ENCODE data around the gene MLC1. TPM values are rescaled to one million over a fixed set of nuclear protein-coding genes. Genes with fewer than 3 reads are reported as not detected.

Gene MLC1
- total RNA-seq, 1 donor from 2014 or later, result not detected

DNA sequence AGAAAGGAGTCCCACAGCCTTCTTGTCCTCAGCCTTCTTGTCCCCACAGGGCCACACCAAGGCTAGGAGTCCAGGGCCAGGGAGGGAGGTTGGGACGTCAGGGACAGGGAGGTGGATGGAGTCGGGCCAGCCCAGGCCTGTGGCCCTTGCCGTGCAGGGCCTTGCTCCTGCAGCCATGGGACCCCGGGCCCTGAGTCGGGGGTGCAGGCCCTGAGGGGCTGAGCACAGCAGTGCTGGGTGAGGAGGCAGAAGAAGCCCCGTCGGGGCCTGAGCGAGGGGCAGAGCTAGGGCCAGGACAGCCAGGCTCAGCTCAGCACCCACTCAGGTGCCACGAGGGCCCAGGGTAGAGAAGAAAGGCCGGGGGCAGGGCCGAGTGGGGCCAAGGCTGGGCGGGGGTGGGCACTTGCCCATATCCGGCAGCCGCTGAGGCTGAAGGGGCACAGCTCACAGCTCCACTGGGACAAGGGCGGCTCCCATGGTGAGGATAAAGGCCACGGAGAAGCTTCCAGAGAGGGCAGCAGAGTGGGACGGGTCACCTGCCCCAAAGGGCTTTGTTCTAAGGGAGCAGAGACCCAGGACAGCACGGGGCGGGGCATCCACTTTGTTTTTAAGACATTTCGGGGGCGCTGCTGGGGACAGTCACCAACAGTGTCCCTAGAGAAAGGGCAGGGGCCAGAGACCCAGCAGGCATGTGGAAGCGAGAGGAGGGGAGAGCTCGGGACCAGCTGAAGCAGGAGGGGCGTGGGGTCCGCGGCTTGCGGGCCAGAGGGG is 3.6 kb downstream of the MLC1 start:
- Mint-ChIP-seq H3K36me3 (no peaks in the 10 kb centered on the region), H3K27me3 (peaks cover 8% of the 10 kb centered on the region), H3K4me1 (ENCODE audit: unreplicated experiment) (peaks cover 12% of the 10 kb centered on the region), H3K27ac (no peak overlapping the region), H3K4me3 (no peak overlapping the region), H3K9me3 (no peaks in the 10 kb centered on the region)
- no peak for DNase-seq (ENCODE audit: extremely low spot score, unreplicated experiment)
- TF ChIP-seq, protein P1, sequence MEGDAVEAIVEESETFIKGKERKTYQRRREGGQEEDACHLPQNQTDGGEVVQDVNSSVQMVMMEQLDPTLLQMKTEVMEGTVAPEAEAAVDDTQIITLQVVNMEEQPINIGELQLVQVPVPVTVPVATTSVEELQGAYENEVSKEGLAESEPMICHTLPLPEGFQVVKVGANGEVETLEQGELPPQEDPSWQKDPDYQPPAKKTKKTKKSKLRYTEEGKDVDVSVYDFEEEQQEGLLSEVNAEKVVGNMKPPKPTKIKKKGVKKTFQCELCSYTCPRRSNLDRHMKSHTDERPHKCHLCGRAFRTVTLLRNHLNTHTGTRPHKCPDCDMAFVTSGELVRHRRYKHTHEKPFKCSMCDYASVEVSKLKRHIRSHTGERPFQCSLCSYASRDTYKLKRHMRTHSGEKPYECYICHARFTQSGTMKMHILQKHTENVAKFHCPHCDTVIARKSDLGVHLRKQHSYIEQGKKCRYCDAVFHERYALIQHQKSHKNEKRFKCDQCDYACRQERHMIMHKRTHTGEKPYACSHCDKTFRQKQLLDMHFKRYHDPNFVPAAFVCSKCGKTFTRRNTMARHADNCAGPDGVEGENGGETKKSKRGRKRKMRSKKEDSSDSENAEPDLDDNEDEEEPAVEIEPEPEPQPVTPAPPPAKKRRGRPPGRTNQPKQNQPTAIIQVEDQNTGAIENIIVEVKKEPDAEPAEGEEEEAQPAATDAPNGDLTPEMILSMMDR (conservative IDR thresholded peaks at IDR 0.05), result no peak

DNA sequence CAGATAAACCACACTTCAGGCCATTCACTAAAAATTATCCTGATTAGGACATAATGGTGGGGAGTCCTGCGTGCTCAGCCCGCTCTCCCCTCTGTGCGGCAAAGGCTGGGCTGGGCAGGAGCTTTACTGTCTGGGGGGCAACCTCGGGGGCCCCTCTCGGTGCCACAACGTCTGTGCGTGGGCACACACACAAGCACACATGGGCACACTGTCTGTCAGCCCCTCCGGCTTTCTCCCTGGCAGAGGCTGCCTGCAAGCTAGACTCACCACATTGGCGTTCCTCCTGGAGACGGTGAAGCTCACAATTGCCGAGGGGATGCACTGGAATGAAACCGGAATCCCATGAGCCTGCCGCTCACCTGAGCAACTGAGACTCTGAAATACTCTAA is 5.2 kb downstream of the MLC1 start:
- TF ChIP-seq, protein P1 (conservative IDR thresholded peaks at IDR 0.05), result no peak
- DNase-seq (ENCODE audit: extremely low spot score, unreplicated experiment), result no peak
- Mint-ChIP-seq H3K9me3 (no peaks in the 10 kb centered on the region), H3K36me3 (no peaks in the 10 kb centered on the region), H3K27me3 (peaks cover 4% of the 10 kb centered on the region), H3K4me1 (ENCODE audit: unreplicated experiment) (peaks cover 7% of the 10 kb centered on the region), H3K4me3 (no peak overlapping the region), H3K27ac (no peak overlapping the region)

DNA sequence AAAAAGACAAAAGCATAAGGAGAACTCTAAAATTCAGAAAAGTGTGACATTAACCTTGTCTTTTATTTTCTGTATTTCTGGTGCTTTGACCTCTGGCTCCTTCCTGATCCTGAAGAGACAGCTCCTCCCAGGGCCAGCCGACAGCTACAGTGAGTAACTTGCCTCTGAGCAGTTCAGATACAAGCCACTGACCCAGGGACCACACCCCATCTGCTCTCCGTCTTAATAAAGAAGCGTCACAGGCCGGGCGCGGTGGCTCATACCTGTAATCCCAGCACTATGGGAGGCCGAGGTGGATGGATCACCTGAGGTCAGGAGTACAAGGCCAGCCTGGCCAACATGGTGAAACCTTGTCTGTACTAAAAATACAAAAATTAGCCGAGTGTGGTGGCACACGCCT is 6.5 kb downstream of the MLC1 start:
- Mint-ChIP-seq H3K4me1 (ENCODE audit: unreplicated experiment) (peaks cover 5% of the 10 kb centered on the region), H3K27me3 (peaks cover 4% of the 10 kb centered on the region), H3K36me3 (no peaks in the 10 kb centered on the region), H3K4me3 (no peak overlapping the region), H3K9me3 (no peaks in the 10 kb centered on the region), H3K27ac (peak overlapping the region; percentile 61)
- no peak for DNase-seq (ENCODE audit: extremely low spot score, unreplicated experiment)
- TF ChIP-seq, protein P1 (conservative IDR thresholded peaks at IDR 0.05), result no peak

DNA sequence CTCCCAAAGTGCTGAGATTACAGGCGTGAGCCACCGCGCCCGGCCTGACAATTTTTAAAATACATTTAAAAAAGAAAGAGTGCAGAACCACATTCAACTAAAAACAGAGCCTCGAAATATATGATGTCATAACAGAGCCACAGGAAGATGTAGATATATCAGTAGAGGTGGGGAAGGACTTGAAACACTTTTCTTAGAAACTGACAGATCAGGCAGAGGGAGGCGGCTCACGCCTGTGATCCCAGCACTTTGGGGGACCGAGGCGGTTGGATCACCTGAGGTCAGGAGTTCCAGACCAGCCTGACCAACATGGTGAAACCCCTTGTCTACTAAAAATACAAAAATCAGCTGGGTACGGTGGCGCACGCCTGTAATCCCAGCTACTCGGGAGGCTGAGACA is 7.0 kb downstream of the MLC1 start:
- Mint-ChIP-seq H3K27ac (no peak overlapping the region), H3K4me1 (ENCODE audit: unreplicated experiment) (peaks cover 5% of the 10 kb centered on the region), H3K27me3 (peaks cover 4% of the 10 kb centered on the region), H3K36me3 (no peaks in the 10 kb centered on the region), H3K4me3 (no peak overlapping the region), H3K9me3 (no peaks in the 10 kb centered on the region)
- TF ChIP-seq, protein P1 (conservative IDR thresholded peaks at IDR 0.05), result no peak
- DNase-seq (ENCODE audit: extremely low spot score, unreplicated experiment), result no peak

DNA sequence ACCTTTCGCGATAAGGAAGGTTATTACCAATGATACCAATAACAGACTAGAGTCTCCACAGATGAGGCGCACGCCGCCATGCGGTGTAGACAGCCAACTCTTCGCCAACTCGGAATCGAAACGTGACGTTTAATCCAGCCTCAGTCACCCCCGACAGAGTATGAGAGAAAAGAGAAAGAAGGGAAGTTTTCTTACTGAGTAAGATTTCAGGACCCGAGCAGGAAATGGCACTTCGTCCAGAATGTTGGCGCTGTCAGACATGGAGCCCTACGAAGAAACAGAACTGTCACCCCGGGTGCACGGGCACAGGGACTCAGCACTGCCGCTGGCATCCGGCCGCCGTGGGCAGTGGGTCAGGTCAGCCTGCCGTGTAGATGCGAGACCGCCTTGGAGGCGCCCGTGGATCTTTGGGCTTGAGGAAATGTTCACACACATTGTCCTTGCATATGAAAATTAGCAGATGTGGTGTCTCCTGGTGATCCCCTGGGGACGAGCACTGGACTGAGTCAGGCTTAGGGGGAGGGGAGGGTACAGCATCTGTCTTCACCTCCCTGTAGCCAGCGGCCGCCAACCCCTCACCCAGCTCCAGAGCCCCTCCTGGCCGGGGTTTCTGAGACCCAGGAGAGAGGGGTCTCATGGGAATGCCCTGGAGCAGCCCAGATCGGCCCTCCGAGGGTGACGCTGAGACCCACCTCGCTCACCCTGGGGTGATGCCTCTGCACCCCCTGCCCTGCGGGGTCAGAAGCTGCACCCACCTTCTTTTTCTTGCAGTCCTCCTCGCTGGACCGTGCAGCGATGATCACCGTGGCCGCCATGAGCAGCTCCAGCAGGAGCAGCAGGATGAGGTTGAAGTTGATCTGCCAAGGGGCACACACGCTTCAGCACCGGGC is 8.3 kb downstream of the MLC1 start:
- no peaks in the 10 kb centered on the region for H3K27me3 Mint-ChIP-seq

More for the DNA sequence above, 8.3 kb downstream of the MLC1 start:
- no peaks in the 10 kb centered on the region for H3K4me1 Mint-ChIP-seq (ENCODE audit: unreplicated experiment)
- H3K4me3 Mint-ChIP-seq, result no peak overlapping the region
- H3K27ac Mint-ChIP-seq, result no peak overlapping the region
- TF ChIP-seq, protein P1 (conservative IDR thresholded peaks at IDR 0.05), result no peak
- H3K36me3 Mint-ChIP-seq, result no peaks in the 10 kb centered on the region
- no peaks in the 10 kb centered on the region for H3K9me3 Mint-ChIP-seq
- DNase-seq (ENCODE audit: extremely low spot score, unreplicated experiment), result no peak

Measured in type B pancreatic cell (in vitro differentiated cells).